ENCODE results near the gene JAKMIP2. TPM values are rescaled to one million over a fixed set of nuclear protein-coding genes. Genes with fewer than 3 reads are reported as not detected.
A peak's percentile ranks its signal among the peaks of the same experiment; 100 is the strongest.

The JAKMIP2 gene
- total RNA-seq, 1 donor from 2014 or later: 35.6 TPM

DNA sequence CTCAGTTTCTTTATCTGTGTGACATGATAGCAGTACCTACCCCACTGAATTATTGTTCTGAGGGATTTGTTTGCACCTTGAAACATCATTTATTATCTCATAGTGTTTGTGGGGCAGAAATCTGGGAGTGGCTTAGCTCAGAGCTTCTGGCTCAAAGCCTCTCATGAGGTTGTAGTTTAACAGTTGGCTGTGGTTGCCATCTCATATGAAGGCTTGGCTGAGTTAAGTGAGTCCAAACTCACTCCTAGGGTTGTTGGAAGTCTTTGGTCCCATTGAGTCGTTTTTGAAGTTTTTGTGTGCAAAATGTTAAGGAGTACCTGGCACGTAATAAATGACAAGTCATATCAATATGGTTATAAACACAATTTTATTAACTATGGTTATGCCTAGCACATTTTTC is 3.6 kb upstream of the JAKMIP2 start:
- Mint-ChIP-seq H3K9me3 (no peaks in the 10 kb centered on the region), H3K27ac (ENCODE audit: unreplicated experiment) (no peak overlapping the region), H3K4me3 (no peak overlapping the region), H3K27me3 (ENCODE audit: low read depth) (no peaks in the 10 kb centered on the region), H3K36me3 (ENCODE audit: low read depth) (no peaks in the 10 kb centered on the region), H3K4me1 (peaks cover 20% of the 10 kb centered on the region)
- DNase-seq (ENCODE audit: low read depth, low spot score): no peak
- no peak for TF ChIP-seq CTCF (conservative IDR thresholded peaks at IDR 0.05)

DNA sequence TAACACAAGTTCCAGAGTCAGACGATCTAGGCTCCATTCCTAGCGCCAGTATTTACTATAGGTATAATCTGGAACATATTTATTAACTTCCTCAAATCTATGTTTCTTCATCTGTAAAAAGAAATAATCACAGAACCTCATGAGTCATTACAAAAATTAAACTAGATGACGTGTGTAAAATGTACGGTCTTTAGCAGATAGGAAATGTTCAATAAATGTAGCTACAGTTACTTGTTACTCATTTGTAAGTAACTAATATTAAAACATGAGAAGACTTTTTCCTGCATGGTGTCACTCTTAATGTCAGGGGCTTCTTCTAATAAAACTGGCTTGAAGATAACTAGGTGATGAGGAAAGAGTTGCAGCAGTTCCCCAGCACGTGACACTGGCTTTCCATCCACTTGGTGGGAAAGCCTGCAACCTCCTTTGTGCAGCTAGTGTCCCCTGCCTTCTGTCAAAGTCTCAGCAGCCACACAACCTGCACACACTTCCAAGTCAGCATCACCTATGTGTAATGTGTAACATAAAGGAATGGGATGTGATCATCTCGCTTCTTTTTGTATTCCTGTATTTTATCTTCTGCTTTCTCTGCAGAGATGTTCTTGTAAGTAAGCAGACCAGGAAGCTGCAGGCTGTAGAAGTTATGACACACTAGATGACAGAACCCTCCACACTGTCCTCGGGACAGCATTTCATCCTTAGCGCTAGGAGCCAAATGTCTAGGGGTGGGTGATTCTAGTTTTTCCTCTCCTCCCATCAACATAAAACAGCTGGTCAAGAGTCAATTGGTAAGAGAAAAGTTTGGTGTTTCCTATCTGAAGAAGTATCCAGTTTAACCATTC is 1.8 kb upstream of the JAKMIP2 start:
- no peak for TF ChIP-seq CTCF (conservative IDR thresholded peaks at IDR 0.05)
- Mint-ChIP-seq H3K4me1 (peaks cover 37% of the 10 kb centered on the region), H3K36me3 (ENCODE audit: low read depth) (no peaks in the 10 kb centered on the region), H3K4me3 (peak overlapping the region; percentile 45), H3K27me3 (ENCODE audit: low read depth) (no peaks in the 10 kb centered on the region), H3K27ac (ENCODE audit: unreplicated experiment) (no peak overlapping the region), H3K9me3 (no peaks in the 10 kb centered on the region)
- no peak for DNase-seq (ENCODE audit: low read depth, low spot score)

DNA sequence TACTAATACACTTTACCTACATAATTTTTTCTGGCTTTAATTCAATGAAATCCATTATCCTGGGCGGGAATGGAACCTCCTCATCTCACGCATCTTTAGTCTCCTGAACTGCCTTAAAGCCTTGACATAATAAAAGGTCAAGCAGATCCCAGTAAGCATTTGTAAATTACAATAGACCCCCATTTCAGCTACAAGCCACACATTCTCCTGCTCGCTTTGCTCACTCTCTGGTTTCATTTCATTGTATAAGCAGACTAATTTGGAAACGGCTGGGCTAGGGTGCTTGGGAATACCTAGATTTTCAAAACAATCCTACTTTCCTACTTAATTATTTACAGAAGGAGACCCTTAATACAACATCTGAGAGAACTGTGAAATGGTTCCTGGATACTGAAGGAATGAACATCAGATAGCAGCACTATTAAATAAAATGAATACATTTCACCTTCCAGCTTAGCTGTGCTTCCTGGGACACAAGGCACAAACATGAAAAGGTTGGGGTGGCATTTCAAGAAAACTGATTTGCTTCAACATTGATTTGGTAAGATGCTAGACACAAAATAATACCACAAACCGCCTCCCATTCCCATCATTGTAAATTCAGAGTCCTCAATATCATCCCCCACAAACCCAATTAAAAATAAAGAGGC is 1.5 kb downstream of the JAKMIP2 start:
- H3K4me3 Mint-ChIP-seq: peak overlapping the region; percentile 92
- H3K27ac Mint-ChIP-seq (ENCODE audit: unreplicated experiment): peak overlapping the region; percentile 82
- H3K4me1 Mint-ChIP-seq: peaks cover 38% of the 10 kb centered on the region
- DNase-seq (ENCODE audit: low read depth, low spot score): no peak
- H3K36me3 Mint-ChIP-seq (ENCODE audit: low read depth): peaks cover 7% of the 10 kb centered on the region
- peaks cover 3% of the 10 kb centered on the region for H3K9me3 Mint-ChIP-seq
- no peaks in the 10 kb centered on the region for H3K27me3 Mint-ChIP-seq (ENCODE audit: low read depth)
- TF ChIP-seq CTCF (conservative IDR thresholded peaks at IDR 0.05): no peak

GRCh38 chr5:147779694-147780093 is 2.8 kb downstream of the JAKMIP2 start:
- no peaks in the 10 kb centered on the region for H3K27me3 Mint-ChIP-seq (ENCODE audit: low read depth)
- H3K36me3 Mint-ChIP-seq (ENCODE audit: low read depth): peaks cover 13% of the 10 kb centered on the region
- DNase-seq (ENCODE audit: low read depth, low spot score): no peak
- TF ChIP-seq CTCF (conservative IDR thresholded peaks at IDR 0.05): no peak
- H3K4me1 Mint-ChIP-seq: peaks cover 38% of the 10 kb centered on the region
- peak overlapping the region; percentile 92 for H3K4me3 Mint-ChIP-seq
- no peak overlapping the region for H3K27ac Mint-ChIP-seq (ENCODE audit: unreplicated experiment)
- peaks cover 3% of the 10 kb centered on the region for H3K9me3 Mint-ChIP-seq

DNA sequence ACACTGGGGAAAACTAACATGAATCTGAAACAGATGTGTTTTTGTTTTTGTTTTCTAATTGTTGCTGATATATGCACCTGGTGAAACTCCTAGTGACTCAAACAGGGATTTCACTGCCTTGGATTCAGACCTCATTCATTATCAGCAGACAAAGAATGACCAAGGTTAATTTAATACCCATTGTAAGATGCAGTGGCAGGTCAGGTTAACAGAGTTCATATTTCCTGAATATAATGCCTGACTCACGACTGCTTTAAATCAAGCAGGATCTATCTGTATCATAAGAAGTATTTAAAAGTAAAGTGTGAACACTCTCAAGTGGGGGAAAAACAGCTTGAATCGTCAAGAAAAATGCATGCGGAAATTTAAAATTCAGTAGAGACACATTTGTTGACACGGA is 5.5 kb downstream of the JAKMIP2 start:
- H3K36me3 Mint-ChIP-seq (ENCODE audit: low read depth): peaks cover 13% of the 10 kb centered on the region
- H3K27ac Mint-ChIP-seq (ENCODE audit: unreplicated experiment): no peak overlapping the region
- peaks cover 29% of the 10 kb centered on the region for H3K4me1 Mint-ChIP-seq
- H3K27me3 Mint-ChIP-seq (ENCODE audit: low read depth): no peaks in the 10 kb centered on the region
- no peak for DNase-seq (ENCODE audit: low read depth, low spot score)
- no peak for TF ChIP-seq CTCF (conservative IDR thresholded peaks at IDR 0.05)
- H3K9me3 Mint-ChIP-seq: peaks cover 3% of the 10 kb centered on the region
- H3K4me3 Mint-ChIP-seq: no peak overlapping the region

Measured in neural crest cell (in vitro differentiated cells).